ENCODE data around the gene CDC42BPA.

CDC42BPA gene

GRCh38 chr1:227212164-227212563, 106.1 kb downstream of the CDC42BPA start:
- DNase-seq (ENCODE audit: low read depth in 2 of 2), result no peak

GRCh38 chr1:227210604-227211003, 107.7 kb downstream of the CDC42BPA start:
- DNase-seq (ENCODE audit: low read depth in 2 of 2), result no peak

GRCh38 chr1:227197064-227197463, 121.2 kb downstream of the CDC42BPA start:
- no peak for DNase-seq (ENCODE audit: low read depth in 2 of 2)

- DNase-seq (ENCODE audit: low read depth in 2 of 2), result no peak
These were observed 126.1 kb downstream of the CDC42BPA start for GRCh38 chr1:227192163-227192562.

GRCh38 chr1:227191607-227192006, 126.7 kb downstream of the CDC42BPA start:
- no peak for DNase-seq (ENCODE audit: low read depth in 2 of 2)

DNA sequence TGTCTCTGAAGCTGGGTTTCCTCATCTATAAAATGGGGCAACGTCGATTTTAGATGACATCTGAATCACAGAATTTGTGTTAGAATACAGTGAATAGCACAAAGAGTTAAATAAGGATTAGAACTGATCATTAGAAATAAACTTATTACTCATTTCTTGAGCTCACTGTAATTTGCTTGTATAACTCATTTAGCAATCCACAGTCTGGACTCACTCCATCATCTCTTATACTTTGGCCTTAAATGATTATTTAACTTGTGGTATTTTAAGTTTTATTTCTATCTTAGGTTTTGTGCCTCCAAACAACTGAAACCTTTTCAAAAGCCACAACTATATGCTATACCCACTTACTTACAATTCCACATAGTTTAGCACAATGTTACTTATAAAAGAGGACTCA, 128.0 kb downstream of the CDC42BPA start:
- DNase-seq (ENCODE audit: low read depth in 2 of 2), result no peak

DNA sequence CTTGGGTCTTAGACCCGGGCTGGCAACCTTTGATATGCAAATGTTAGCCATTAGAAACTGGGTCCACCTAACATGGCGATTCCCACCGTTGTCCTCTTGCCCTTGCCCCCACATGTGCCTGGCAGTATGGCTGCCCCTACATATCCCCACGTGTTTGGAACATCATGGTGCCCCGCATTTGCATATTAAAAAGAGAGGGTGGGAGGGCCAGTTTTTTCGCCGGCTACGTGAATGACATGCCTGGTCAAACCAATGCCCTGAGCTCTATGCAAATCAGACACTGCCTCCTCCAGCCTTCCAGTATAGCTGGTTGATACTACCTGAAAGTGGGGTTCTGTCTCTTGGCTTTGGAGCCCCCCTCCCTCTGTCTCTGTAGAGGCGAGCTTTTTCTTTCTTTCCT, 133.0 kb downstream of the CDC42BPA start:
- no peak for DNase-seq (ENCODE audit: low read depth in 2 of 2)

GRCh38 chr1:227182012-227182411, 136.3 kb downstream of the CDC42BPA start:
- DNase-seq (ENCODE audit: low read depth in 2 of 2), result no peak

DNA sequence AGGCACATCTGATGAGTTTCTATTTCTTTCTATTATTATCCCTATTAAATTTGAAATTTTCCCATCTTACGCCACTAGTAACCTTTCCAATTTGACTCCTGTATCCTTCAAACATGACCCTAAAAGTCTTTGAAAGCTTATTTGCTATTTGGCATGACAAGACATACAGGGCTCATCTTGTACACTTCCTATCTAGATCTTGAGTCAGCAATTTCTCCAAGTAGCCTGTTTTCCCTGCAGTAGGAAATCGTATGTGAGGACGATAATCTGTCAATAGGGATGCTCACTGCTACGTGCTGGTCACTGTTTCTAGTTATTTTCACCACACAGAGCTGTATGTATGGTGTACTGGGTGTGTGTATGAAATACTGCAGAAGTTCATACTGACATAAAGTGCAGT, 142.7 kb downstream of the CDC42BPA start:
- no peak for DNase-seq (ENCODE audit: low read depth in 2 of 2)

DNA sequence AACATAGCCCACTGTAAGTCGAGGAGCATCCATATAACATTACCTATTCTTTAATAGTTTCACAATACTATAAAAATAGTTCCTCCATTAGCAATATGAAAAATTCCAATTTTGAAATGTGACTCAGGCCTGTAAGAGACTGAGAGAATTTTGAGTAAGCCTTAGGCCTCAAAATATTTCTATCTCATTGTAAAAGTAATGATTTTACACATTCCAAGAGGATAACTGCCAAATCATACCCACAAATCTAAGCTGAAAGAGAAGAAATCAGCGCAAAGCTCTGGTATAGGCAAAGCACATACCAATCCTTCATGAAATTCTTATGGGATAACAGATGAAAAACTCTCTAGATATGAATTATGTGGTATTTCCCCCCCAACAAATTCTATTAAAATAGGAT, 144.1 kb downstream of the CDC42BPA start:
- no peak for DNase-seq (ENCODE audit: low read depth in 2 of 2)

DNA sequence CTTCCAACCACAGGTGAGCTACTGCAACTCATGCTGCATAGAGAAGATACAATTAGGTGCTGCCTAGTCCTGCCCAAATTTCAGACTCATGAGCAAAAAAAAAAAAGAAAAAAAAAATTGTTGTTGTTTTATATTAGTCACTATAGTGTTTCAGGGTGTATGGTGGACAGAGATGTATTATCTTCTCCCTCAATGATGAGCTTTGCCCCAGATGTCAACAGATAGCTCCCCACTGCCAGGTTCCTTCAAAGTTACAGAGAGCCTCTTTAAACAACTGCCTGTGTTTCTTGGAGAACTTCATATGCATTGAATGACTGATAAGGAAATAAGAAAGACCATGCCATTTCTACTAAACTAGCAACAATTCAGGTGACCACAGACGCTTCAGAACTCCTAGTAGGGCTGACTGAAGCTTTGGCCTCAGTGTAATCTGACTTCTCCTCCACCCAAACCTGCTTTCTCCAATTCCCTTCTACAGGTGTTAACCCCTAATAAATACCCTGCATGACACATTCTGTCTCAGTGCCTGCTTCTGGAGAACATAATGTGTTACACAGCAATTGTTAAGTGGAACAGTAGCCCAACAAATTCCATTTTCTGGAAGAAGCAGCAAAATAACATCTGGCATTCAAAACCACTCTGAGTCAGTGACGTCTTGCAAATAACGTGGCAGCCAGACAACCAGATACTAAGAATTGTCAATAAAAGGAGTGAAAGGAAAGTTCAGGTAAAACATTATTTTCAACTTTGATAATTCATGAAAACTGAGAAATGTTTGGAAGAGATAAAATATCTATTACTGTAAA, 147.7 kb downstream of the CDC42BPA start:
- DNase-seq (ENCODE audit: low read depth in 2 of 2), result no peak

DNA sequence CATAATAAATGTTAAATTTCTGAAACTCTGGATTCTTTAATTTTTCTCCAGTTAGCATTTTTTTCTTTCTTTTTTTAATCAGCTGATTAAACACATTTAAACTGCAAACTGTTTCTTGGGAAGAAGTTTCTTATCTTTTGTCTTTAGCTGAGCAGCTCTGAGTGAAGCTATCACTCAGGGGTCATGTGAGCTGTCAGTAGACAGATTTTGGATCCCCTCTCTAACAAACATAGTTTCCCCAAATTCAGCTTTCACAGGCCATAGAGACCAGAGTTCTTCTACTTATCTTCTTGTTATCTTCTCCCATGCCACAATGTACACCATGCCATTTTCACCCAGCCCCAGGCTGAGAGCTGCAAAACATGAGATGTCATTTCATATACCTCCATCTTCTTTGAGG, 148.9 kb downstream of the CDC42BPA start:
- DNase-seq (ENCODE audit: low read depth in 2 of 2), result no peak

DNA sequence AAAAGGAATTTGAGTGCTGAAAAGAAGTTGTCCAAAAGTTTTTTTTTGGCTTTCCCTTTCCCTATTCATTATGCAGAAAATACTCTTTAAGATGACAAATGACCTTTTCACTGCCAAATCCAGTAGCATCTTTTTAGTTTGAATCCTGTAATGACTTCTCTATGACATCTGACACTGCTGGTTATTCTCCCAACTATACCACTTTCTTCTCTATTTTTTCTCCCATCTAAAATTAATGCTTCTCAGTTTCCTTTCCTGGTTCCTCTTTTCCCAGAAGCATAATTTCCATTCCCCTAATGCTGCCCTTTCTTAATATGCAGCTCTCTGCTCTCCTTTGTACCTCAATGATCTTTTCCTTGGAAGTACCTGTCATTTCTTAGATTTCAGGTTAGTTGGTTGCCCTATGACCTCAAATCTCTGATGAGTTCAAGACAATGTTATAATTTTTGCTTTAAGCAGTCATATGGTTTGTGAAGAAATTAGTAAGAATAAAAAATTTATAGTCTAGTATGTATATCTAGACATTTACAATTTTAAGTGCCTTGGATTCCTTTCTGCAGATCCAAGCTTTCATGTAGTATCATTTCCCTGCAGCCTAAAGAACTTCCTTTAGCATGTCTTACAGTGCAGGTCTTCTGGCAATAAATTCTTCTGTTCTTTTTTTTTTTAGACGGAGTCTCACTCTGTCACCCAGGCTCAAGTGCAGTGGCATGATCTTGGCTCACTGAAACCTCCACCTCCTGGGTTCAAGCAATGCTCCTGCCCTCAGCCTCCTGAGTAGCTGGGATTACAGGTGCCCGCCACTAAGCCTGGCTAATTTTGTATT, 150.8 kb downstream of the CDC42BPA start:
- no peak for DNase-seq (ENCODE audit: low read depth in 2 of 2)

DNA sequence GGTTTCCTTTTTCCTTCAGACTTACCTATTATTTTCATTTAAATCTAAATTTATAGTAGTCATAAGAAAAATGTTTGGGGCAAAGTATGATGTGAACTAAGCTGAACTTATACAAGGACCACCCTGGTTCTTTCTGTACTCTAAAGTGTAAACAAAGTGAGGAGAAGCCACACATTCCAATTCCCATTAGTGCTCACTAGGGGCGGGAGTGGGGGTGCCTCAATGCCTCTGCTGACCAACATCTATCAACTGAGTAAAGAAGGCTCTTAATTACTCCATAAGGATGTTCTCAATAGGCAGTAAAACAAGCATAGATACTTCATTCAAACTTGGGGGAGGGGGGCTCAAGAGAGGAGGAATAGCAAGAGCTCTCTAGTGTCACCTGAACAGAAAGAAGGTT, 151.7 kb downstream of the CDC42BPA start:
- no peak for DNase-seq (ENCODE audit: low read depth in 2 of 2)

DNA sequence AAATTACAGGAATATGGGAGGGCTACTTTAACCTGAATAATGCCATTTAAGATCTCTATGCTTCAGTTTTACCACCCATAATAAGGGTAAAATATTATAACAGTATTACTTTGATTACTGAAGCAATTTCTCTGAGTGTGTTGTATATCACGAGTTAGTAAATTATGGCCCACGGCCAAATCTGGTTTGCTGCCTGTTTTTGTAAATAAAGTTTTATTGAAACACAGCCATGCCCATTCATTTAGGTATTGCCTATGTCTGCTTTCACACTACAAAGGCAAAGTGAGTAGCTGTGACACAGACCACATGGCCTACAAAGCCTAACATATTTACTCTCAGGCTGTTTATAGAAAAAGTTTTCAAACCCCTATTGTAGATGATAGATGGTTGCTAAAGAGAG, 156.8 kb downstream of the CDC42BPA start:
- no peak for DNase-seq (ENCODE audit: low read depth in 2 of 2)

- DNase-seq (ENCODE audit: low read depth in 2 of 2), result no peak
These were observed 161.8 kb downstream of the CDC42BPA start for GRCh38 chr1:227156520-227156919.

- DNase-seq (ENCODE audit: low read depth in 2 of 2), result no peak
These were observed 162.6 kb downstream of the CDC42BPA start for GRCh38 chr1:227155688-227156087.

GRCh38 chr1:227155004-227155403, 163.3 kb downstream of the CDC42BPA start:
- no peak for DNase-seq (ENCODE audit: low read depth in 2 of 2)

DNA sequence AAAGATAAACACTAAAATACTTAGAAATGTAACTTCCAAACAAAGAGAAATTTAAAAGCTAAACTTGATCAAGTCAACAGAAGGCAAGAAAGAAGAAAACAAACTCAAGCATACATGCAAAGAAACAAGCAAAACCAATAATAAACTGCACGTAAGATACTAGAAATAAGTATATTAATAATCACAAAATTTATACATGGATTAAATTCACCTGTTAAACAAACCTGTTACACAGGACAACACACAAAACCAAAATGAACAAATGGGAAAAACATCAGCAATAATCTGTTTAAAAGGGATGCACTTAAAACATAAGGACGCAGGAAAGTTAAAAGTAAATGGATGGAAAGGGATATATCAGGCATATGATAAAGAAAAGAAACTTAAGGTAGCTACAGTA, 165.8 kb downstream of the CDC42BPA start:
- DNase-seq (ENCODE audit: low read depth in 2 of 2), result no peak

GRCh38 chr1:227140376-227140775, 177.9 kb downstream of the CDC42BPA start:
- no peak for DNase-seq (ENCODE audit: low read depth in 2 of 2)

DNA sequence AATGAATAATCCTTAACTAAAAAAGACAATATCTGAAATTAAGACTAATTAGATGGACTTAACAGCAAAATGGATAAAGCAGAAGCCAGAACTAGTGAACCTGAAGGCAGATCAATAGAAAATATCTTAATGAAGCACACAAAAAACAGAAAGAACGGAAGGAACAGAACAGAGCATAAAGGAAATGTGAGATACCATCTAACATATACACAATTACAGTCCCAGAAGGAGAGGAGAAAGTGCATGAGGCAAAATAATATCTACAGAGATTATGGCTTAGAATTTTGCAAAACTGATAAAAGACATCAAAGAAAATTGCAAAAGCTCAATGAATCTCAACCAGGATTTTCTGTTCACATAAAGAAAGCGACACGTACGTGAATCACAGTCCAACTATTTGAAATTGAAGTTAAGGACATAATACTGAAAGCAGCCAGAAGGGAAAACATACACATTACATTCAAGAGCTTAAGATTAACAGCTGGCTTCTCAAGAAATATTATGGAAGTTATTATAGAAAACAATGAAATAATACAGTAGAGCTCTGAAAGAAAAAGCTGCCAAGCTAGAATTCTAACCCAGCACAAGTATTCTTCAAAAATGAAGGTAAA, 182.0 kb downstream of the CDC42BPA start:
- no peak for DNase-seq (ENCODE audit: low read depth in 2 of 2)

- DNase-seq (ENCODE audit: low read depth in 2 of 2), result no peak
These were observed 183.5 kb downstream of the CDC42BPA start for GRCh38 chr1:227134686-227135314.

Measured in activated CD4-positive, alpha-beta T cell treated with anti-CD3 and anti-CD28 coated beads for 24 hours (primary cell).